GM23338 (cell line): ENCODE measurements around the gene MAMLD1. TPM values are rescaled to one million over a fixed set of nuclear protein-coding genes. Genes with fewer than 3 reads are reported as not detected.

Experiments
- ATAC-seq: fragments of 200-7000 bp; cut with Tn5 transposase; 3 replicates; pipeline ENCODE4 v1.9.1; 2020
- DNase-seq: peaks from one replicate; pipeline ENCODE4 v3.0.0-alpha.2; 2015; ENCODE audit warnings: low spot score
- H2AFZ ChIP-seq: fragments of 200-600 bp; sonication (generic); 2 replicates; pipeline ENCODE4 v1.8.0; 2016; ENCODE audit warnings: antibody characterized with exemption, mild to moderate bottlenecking, moderate library complexity
- H3F3A ChIP-seq: fragments of 200-600 bp; sonication (generic); replicated peaks from 2 replicates; pipeline ENCODE4 v1.8.0; 2017; ENCODE audit warnings: antibody characterized with exemption, mixed run types, low read depth
- H3K27ac ChIP-seq: fragments of 200-600 bp; sonication (generic); 2 replicates; pipeline ENCODE4 v1.6.1; 2016; ENCODE audit warnings: low read depth
- H3K27me3 ChIP-seq: fragments of 200-600 bp; sonication (generic); 2 replicates; pipeline ENCODE4 v1.8.0; 2016; ENCODE audit warnings: mild to moderate bottlenecking, mixed run types, moderate library complexity; ENCODE audit not compliant: insufficient read depth
- H3K36me3 ChIP-seq: fragments of 200-600 bp; sonication (generic); 2 replicates; pipeline ENCODE4 v1.8.0; 2016; ENCODE audit warnings: mild to moderate bottlenecking; ENCODE audit not compliant: insufficient read depth
- H3K4me1 ChIP-seq: fragments of 200-600 bp; sonication (generic); 2 replicates; pipeline ENCODE4 v1.8.0; 2016; ENCODE audit warnings: mild to moderate bottlenecking, moderate library complexity; ENCODE audit not compliant: insufficient read depth
- H3K4me2 ChIP-seq: fragments of 200-600 bp; sonication (generic); 2 replicates; pipeline ENCODE4 v1.7.1; 2017; ENCODE audit warnings: mixed run types
- H3K4me3 ChIP-seq: fragments of 200-600 bp; sonication (generic); 2 replicates; pipeline ENCODE4 v1.6.1; 2016; ENCODE audit warnings: mixed run types
- H3K79me2 ChIP-seq: fragments of 200-600 bp; sonication (generic); replicated peaks from 2 replicates; pipeline ENCODE4 v1.8.0; 2017; ENCODE audit warnings: mild to moderate bottlenecking; ENCODE audit not compliant: insufficient read depth
- H3K9me2 ChIP-seq: fragments of 200-600 bp; sonication (generic); 2 replicates; pipeline ENCODE4 v1.8.0; 2017; ENCODE audit not compliant: insufficient read depth
- H4K20me1 ChIP-seq: fragments of 200-600 bp; sonication (generic); replicated peaks from 2 replicates; pipeline ENCODE4 v1.8.0; 2017; ENCODE audit warnings: mild to moderate bottlenecking; ENCODE audit not compliant: insufficient read depth
- H3K27ac Mint-ChIP-seq: 2 replicates; pipeline ENCODE4 v1.8.0; 2020; ENCODE audit warnings: inconsistent platforms, mild to moderate bottlenecking, moderate library complexity, mixed read lengths
- H3K27me3 Mint-ChIP-seq: 3 replicates; pipeline ENCODE4 v1.8.0; 2022; ENCODE audit warnings: low read depth, mild to moderate bottlenecking, moderate library complexity, mixed read lengths, inconsistent platforms; ENCODE audit not compliant: insufficient read depth, poor library complexity
- H3K36me3 Mint-ChIP-seq: 3 replicates; pipeline ENCODE4 v1.8.0; 2021; ENCODE audit warnings: low read depth, mild to moderate bottlenecking, inconsistent platforms, moderate library complexity, mixed read lengths
- H3K4me1 Mint-ChIP-seq: 3 replicates; pipeline ENCODE4 v1.8.0; 2020; ENCODE audit warnings: mild to moderate bottlenecking, inconsistent platforms, mixed read lengths
- H3K4me3 Mint-ChIP-seq: 3 replicates; pipeline ENCODE4 v1.8.0; 2021; ENCODE audit warnings: moderate library complexity, mild to moderate bottlenecking, inconsistent platforms, mixed read lengths
- H3K9me3 Mint-ChIP-seq: 3 replicates; pipeline ENCODE4 v1.8.0; 2020; ENCODE audit warnings: moderate library complexity, mild to moderate bottlenecking, inconsistent platforms, mixed read lengths
- STAT1 ChIP-seq: IDR thresholded peaks from one replicate; pipeline ENCODE4 v1.6.1; 2016; ENCODE audit warnings: antibody characterized with exemption; ENCODE audit not compliant: unreplicated experiment
- ZNF114 ChIP-seq: fragments of 250-450 bp; sonication (Bioruptor Pico); IDR thresholded peaks from 2 replicates; pipeline ENCODE4 v1.5.0; 2020; ENCODE audit warnings: mild to moderate bottlenecking, moderate library complexity
- polyA plus RNA-seq: library from polyadenylated mRNA; unstranded; fragments of >200 nt; fragmentation: Nextera tagmentation; extraction: Ambion mirVana; gene quantifications from 2 replicates; pipeline ENCODE4 v1.2.1, GENCODE V29; 2016
- total RNA-seq: library from RNA; depleted of rRNA; stranded (reverse); fragments of >200 nt; shearing (Covaris generic); gene quantifications from 2 replicates; pipeline ENCODE4 v1.2.3, GENCODE V29; 2014
- TF ChIP-seq, protein P1 (sequence below): fragments of 250-450 bp; sonication (Bioruptor Pico); IDR thresholded peaks from 2 replicates; pipeline ENCODE4 v1.5.0; 2020; ENCODE audit warnings: mild to moderate bottlenecking, moderate library complexity
- TF ChIP-seq, protein P2 (sequence below): IDR thresholded peaks from one replicate; pipeline ENCODE4 v1.6.1; 2018; ENCODE audit warnings: antibody characterized with exemption; ENCODE audit not compliant: unreplicated experiment

The MAMLD1 gene
- total and polyA plus RNA-seq, 2 experiments from 2014 or later, result 0.13 to 0.21 TPM

DNA sequence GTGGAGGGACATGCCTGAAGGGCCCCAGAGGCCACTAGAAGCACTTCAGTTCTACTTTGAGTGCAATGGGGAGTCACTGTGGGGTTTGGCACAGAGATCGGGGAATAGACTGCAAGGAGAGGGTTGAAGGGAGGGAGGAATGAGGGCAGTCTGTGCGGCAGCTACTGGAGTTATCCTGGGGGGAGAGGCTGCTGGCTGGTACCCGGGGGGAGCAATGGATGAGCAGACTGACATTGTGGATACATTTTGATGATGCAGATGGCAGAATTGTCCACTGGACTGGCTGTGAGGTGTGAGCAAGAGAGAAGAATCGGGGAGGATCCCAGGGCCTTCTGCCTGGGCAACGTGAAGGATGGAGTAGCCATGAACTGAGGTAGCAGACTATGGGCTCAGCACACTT is 2.8 kb upstream of the MAMLD1 start:
- no peaks in the 10 kb centered on the region for H3K9me2 ChIP-seq
- no peaks in the 10 kb centered on the region for H3F3A ChIP-seq
- no peaks in the 10 kb centered on the region for H3K79me2 ChIP-seq
- ATAC-seq (no peak), DNase-seq (no peak)
- no peak overlapping the region for H3K27ac ChIP-seq
- no peak overlapping the region for H3K27ac Mint-ChIP-seq
- no peak for TF ChIP-seq STAT1
- no peak for TF ChIP-seq ZNF114
- TF ChIP-seq, protein P1, sequence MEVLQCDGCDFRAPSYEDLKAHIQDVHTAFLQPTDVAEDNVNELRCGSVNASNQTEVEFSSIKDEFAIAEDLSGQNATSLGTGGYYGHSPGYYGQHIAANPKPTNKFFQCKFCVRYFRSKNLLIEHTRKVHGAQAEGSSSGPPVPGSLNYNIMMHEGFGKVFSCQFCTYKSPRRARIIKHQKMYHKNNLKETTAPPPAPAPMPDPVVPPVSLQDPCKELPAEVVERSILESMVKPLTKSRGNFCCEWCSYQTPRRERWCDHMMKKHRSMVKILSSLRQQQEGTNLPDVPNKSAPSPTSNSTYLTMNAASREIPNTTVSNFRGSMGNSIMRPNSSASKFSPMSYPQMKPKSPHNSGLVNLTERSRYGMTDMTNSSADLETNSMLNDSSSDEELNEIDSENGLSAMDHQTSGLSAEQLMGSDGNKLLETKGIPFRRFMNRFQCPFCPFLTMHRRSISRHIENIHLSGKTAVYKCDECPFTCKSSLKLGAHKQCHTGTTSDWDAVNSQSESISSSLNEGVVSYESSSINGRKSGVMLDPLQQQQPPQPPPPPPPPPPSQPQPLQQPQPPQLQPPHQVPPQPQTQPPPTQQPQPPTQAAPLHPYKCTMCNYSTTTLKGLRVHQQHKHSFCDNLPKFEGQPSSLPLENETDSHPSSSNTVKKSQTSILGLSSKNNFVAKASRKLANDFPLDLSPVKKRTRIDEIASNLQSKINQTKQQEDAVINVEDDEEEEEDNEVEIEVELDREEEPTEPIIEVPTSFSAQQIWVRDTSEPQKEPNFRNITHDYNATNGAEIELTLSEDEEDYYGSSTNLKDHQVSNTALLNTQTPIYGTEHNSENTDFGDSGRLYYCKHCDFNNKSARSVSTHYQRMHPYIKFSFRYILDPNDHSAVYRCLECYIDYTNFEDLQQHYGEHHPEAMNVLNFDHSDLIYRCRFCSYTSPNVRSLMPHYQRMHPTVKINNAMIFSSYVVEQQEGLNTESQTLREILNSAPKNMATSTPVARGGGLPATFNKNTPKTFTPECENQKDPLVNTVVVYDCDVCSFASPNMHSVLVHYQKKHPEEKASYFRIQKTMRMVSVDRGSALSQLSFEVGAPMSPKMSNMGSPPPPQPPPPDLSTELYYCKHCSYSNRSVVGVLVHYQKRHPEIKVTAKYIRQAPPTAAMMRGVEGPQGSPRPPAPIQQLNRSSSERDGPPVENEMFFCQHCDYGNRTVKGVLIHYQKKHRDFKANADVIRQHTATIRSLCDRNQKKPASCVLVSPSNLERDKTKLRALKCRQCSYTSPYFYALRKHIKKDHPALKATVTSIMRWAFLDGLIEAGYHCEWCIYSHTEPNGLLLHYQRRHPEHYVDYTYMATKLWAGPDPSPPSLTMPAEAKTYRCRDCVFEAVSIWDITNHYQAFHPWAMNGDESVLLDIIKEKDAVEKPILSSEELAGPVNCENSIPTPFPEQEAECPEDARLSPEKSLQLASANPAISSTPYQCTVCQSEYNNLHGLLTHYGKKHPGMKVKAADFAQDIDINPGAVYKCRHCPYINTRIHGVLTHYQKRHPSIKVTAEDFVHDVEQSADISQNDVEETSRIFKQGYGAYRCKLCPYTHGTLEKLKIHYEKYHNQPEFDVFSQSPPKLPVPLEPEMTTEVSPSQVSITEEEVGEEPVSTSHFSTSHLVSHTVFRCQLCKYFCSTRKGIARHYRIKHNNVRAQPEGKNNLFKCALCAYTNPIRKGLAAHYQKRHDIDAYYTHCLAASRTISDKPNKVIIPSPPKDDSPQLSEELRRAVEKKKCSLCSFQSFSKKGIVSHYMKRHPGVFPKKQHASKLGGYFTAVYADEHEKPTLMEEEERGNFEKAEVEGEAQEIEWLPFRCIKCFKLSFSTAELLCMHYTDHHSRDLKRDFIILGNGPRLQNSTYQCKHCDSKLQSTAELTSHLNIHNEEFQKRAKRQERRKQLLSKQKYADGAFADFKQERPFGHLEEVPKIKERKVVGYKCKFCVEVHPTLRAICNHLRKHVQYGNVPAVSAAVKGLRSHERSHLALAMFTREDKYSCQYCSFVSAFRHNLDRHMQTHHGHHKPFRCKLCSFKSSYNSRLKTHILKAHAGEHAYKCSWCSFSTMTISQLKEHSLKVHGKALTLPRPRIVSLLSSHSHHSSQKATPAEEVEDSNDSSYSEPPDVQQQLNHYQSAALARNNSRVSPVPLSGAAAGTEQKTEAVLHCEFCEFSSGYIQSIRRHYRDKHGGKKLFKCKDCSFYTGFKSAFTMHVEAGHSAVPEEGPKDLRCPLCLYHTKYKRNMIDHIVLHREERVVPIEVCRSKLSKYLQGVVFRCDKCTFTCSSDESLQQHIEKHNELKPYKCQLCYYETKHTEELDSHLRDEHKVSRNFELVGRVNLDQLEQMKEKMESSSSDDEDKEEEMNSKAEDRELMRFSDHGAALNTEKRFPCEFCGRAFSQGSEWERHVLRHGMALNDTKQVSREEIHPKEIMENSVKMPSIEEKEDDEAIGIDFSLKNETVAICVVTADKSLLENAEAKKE (CRISPR knock-in tag), result no peak
- TF ChIP-seq, protein P2, sequence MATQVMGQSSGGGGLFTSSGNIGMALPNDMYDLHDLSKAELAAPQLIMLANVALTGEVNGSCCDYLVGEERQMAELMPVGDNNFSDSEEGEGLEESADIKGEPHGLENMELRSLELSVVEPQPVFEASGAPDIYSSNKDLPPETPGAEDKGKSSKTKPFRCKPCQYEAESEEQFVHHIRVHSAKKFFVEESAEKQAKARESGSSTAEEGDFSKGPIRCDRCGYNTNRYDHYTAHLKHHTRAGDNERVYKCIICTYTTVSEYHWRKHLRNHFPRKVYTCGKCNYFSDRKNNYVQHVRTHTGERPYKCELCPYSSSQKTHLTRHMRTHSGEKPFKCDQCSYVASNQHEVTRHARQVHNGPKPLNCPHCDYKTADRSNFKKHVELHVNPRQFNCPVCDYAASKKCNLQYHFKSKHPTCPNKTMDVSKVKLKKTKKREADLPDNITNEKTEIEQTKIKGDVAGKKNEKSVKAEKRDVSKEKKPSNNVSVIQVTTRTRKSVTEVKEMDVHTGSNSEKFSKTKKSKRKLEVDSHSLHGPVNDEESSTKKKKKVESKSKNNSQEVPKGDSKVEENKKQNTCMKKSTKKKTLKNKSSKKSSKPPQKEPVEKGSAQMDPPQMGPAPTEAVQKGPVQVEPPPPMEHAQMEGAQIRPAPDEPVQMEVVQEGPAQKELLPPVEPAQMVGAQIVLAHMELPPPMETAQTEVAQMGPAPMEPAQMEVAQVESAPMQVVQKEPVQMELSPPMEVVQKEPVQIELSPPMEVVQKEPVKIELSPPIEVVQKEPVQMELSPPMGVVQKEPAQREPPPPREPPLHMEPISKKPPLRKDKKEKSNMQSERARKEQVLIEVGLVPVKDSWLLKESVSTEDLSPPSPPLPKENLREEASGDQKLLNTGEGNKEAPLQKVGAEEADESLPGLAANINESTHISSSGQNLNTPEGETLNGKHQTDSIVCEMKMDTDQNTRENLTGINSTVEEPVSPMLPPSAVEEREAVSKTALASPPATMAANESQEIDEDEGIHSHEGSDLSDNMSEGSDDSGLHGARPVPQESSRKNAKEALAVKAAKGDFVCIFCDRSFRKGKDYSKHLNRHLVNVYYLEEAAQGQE, result no peak
- no peaks in the 10 kb centered on the region; the same call in 1 of the 3 replicates for H3K4me1 Mint-ChIP-seq
- H4K20me1 ChIP-seq, result no peaks in the 10 kb centered on the region
- H3K36me3 Mint-ChIP-seq, result no peaks in the 10 kb centered on the region
- no peaks in the 10 kb centered on the region for H3K4me1 ChIP-seq
- peaks cover 45% of the 10 kb centered on the region for H3K27me3 Mint-ChIP-seq
- no peak overlapping the region for H2AFZ ChIP-seq
- no peaks in the 10 kb centered on the region for H3K36me3 ChIP-seq
- no peaks in the 10 kb centered on the region for H3K9me3 Mint-ChIP-seq
- peaks cover 62% of the 10 kb centered on the region for H3K27me3 ChIP-seq
- no peak overlapping the region; the same call in 2 of the 3 replicates for H3K4me3 Mint-ChIP-seq
- H3K4me2 ChIP-seq, result no peak overlapping the region
- no peak overlapping the region for H3K4me3 ChIP-seq
